WTC11 (cell line): ENCODE measurements around the gene SLC51B. TPM values are rescaled to one million over a fixed set of nuclear protein-coding genes. Genes with fewer than 3 reads are reported as not detected.

ENCODE experiments used
- ATAC-seq: fragments of 200-7000 bp; cut with Tn5 transposase; 2 replicates; pipeline ENCODE4 v1.10.0; 2021; ENCODE audit warnings: mild to moderate bottlenecking, moderate library complexity
- CTCF ChIA-PET: fragments of 300-600 bp; sonication (Branson Sonifier 250); formaldehyde crosslinking; loops from one replicate; lab custom pipeline; 2021; ENCODE audit warnings: antibody characterized with exemption; lab: Charles Lee
- POLR2A ChIA-PET: fragments of 350-600 bp; sonication (Branson Sonifier 250); formaldehyde crosslinking; loops from one replicate; lab custom pipeline; 2021; ENCODE audit warnings: antibody characterized with exemption; lab: Charles Lee
- DNase-seq: peaks from one replicate; pipeline ENCODE4 v3.0.0; 2021; ENCODE audit warnings: low spot score
- H3K27ac Mint-ChIP-seq: 2 replicates; pipeline ENCODE4 v1.8.0; 2021; ENCODE audit warnings: mixed read lengths
- H3K27me3 Mint-ChIP-seq: 2 replicates; pipeline ENCODE4 v1.8.0; 2021; ENCODE audit warnings: low read depth, mild to moderate bottlenecking, moderate library complexity, mixed read lengths
- H3K36me3 Mint-ChIP-seq: 2 replicates; pipeline ENCODE4 v1.8.0; 2021; ENCODE audit warnings: mixed read lengths
- H3K4me1 Mint-ChIP-seq: 2 replicates; pipeline ENCODE4 v1.8.0; 2022; ENCODE audit warnings: mixed read lengths
- H3K4me3 Mint-ChIP-seq: 2 replicates; pipeline ENCODE4 v1.8.0; 2021; ENCODE audit warnings: mild to moderate bottlenecking, moderate library complexity, mixed read lengths
- H3K9me3 Mint-ChIP-seq: 2 replicates; pipeline ENCODE4 v1.8.0; 2021; ENCODE audit warnings: mixed read lengths
- GTF2I ChIP-seq: fragments of 250-450 bp; sonication (Bioruptor Pico); conservative IDR thresholded peaks from 2 replicates; pipeline ENCODE4 v1.4.0; 2021; ENCODE audit warnings: mild to moderate bottlenecking
- KAT7 ChIP-seq: sonication (generic); formaldehyde crosslinking; IDR thresholded peaks from 2 replicates; pipeline ENCODE4 v1.8.1; 2023; ENCODE audit warnings: missing genetic modification reagents, mild to moderate bottlenecking, borderline replicate concordance
- NR1H2 ChIP-seq: sonication (generic); formaldehyde crosslinking; IDR thresholded peaks from 2 replicates; pipeline ENCODE4 v1.9.0; 2021; ENCODE audit warnings: mild to moderate bottlenecking, moderate library complexity, missing genetic modification reagents
- ZNF121 ChIP-seq: sonication (generic); formaldehyde crosslinking; IDR thresholded peaks from 2 replicates; pipeline ENCODE4 v1.8.0; 2023; ENCODE audit warnings: missing genetic modification reagents
- ZNF671 ChIP-seq: fragments of 250-450 bp; sonication (Bioruptor Pico); IDR thresholded peaks from 2 replicates; pipeline ENCODE4 v1.8.0; 2021; ENCODE audit warnings: mild to moderate bottlenecking
- total RNA-seq: library from RNA; stranded (reverse); gene quantifications from 3 replicates; pipeline ENCODE4 v1.2.3, GENCODE V29; 2021
- TF ChIP-seq, protein P1 (sequence below): sonication (generic); formaldehyde crosslinking; IDR thresholded peaks from 2 replicates; pipeline ENCODE4 v1.8.1; 2023; ENCODE audit warnings: mild to moderate bottlenecking, missing genetic modification reagents
- TF ChIP-seq, protein P2 (sequence below): sonication (generic); formaldehyde crosslinking; IDR thresholded peaks from 2 replicates; pipeline ENCODE4 v1.8.0; 2023; ENCODE audit warnings: missing genetic modification reagents
- TF ChIP-seq, protein P3 (sequence below): sonication (generic); formaldehyde crosslinking; IDR thresholded peaks from 2 replicates; pipeline ENCODE4 v1.8.0; 2023; ENCODE audit warnings: missing genetic modification reagents, mild to moderate bottlenecking, borderline replicate concordance
- TF ChIP-seq, protein P4 (sequence below): fragments of 250-450 bp; sonication (Bioruptor Pico); IDR thresholded peaks from 2 replicates; pipeline ENCODE4 v1.9.0; 2021; ENCODE audit warnings: mild to moderate bottlenecking, borderline replicate concordance
- TF ChIP-seq, protein P5 (sequence below): sonication (generic); formaldehyde crosslinking; IDR thresholded peaks from 2 replicates; pipeline ENCODE4 v1.8.1; 2022; ENCODE audit warnings: low read depth, mild to moderate bottlenecking, moderate library complexity, missing genetic modification reagents, borderline replicate concordance

SLC51B gene
- total RNA-seq, 1 experiment from 2014 or later: not detected

DNA sequence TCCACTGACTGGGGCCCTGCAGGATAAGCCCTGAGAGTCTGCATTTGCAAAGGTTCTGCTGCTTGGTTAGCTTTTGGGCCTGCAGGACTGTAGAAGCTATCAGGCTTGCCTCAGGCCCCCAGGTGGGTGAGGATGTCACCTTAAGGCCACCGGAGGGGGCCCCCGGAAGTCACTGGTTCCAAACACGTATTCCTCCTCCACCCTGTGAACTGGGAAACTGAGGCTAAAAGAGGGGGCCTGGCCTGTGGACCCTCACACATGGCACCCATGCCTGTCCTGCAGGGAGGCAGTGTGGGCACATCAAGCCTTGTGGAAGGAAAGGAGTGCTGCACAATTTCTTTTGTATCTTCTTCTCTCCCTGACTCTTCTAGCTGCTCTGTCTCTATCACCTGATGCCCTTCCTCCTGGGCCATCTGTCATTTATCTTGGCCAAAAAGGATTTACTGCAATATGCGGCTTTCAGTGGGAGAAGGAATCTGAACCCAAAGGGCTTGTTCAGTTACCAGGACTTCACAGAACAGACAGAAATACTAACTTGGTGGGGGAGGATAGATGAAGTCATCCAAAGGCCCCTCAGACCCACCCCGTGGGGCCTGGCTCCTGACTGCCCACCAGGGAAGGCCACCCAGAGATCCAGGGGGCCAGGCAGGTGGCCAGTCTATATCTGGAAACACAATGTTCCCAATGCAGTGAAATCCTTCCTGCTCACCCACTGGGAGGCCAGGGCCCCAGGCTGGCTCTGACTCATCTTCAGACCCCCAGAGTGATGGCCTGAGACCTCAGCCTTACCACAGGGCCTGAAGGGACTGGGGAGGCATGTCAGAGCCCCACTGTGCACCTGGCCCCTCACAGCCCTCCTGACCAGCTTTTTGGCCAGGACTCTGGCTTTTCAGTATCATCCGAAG is 51.5 kb downstream of the SLC51B start:
- ChIA-PET CTCF (interaction anchor here (1.2 to 2.1 kb wide), 2 partner anchors 10 to 13 kb away, joined by 4 to 5 read pairs; no protein-coding TSS in a partner anchor), POLR2A (no interaction called here)

DNA sequence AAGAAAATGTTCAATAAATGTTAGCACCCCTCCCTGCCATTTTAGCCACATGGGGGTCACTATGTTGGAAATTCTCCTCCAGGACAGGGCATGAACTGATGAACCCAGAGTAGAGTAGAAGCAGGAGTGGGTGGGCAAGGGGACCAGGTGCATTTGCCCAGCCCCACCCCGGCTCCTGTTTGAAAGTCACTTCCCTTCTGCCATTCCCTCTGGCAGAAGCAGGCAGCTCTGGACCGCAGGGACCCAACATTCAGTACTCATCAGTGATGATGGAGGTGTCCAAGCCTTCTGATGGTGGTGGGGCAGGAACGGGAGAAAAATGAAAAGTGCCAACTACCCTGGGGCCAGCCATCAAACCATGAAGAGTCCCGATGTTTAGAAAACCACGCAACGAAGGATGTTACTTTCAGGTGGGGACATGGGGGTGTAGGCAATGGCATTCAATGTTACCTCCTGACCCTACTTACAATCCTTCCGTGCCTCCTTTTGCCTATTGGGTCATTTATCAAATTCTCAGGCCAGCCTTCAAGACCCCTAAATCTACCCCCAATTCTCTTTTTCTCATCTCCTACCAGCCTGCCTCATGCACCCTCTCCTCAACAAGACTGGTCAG is 52.6 kb downstream of the SLC51B start:
- H3K4me3 Mint-ChIP-seq: no peak overlapping the region
- H3K27ac Mint-ChIP-seq: no peak overlapping the region
- H3K4me1 Mint-ChIP-seq: peaks cover 2% of the 10 kb centered on the region
- POLR2A ChIA-PET: no interaction called here
- peaks cover 4% of the 10 kb centered on the region for H3K27me3 Mint-ChIP-seq
- H3K9me3 Mint-ChIP-seq: no peaks in the 10 kb centered on the region
- H3K36me3 Mint-ChIP-seq: no peaks in the 10 kb centered on the region
- DNase-seq: no peak
- TF ChIP-seq GTF2I (CRISPR knock-in tag) (no peak), ZNF121 (CRISPR knock-in tag) (no peak), ZNF671 (CRISPR knock-in tag) (no peak), NR1H2 (no peak), KAT7 (CRISPR knock-in tag) (no peak)
- TF ChIP-seq, protein P1, sequence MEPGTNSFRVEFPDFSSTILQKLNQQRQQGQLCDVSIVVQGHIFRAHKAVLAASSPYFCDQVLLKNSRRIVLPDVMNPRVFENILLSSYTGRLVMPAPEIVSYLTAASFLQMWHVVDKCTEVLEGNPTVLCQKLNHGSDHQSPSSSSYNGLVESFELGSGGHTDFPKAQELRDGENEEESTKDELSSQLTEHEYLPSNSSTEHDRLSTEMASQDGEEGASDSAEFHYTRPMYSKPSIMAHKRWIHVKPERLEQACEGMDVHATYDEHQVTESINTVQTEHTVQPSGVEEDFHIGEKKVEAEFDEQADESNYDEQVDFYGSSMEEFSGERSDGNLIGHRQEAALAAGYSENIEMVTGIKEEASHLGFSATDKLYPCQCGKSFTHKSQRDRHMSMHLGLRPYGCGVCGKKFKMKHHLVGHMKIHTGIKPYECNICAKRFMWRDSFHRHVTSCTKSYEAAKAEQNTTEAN (CRISPR knock-in tag): no peak
- TF ChIP-seq, protein P2, sequence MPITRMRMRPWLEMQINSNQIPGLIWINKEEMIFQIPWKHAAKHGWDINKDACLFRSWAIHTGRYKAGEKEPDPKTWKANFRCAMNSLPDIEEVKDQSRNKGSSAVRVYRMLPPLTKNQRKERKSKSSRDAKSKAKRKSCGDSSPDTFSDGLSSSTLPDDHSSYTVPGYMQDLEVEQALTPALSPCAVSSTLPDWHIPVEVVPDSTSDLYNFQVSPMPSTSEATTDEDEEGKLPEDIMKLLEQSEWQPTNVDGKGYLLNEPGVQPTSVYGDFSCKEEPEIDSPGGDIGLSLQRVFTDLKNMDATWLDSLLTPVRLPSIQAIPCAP (CRISPR knock-in tag): no peak
- TF ChIP-seq, protein P3, sequence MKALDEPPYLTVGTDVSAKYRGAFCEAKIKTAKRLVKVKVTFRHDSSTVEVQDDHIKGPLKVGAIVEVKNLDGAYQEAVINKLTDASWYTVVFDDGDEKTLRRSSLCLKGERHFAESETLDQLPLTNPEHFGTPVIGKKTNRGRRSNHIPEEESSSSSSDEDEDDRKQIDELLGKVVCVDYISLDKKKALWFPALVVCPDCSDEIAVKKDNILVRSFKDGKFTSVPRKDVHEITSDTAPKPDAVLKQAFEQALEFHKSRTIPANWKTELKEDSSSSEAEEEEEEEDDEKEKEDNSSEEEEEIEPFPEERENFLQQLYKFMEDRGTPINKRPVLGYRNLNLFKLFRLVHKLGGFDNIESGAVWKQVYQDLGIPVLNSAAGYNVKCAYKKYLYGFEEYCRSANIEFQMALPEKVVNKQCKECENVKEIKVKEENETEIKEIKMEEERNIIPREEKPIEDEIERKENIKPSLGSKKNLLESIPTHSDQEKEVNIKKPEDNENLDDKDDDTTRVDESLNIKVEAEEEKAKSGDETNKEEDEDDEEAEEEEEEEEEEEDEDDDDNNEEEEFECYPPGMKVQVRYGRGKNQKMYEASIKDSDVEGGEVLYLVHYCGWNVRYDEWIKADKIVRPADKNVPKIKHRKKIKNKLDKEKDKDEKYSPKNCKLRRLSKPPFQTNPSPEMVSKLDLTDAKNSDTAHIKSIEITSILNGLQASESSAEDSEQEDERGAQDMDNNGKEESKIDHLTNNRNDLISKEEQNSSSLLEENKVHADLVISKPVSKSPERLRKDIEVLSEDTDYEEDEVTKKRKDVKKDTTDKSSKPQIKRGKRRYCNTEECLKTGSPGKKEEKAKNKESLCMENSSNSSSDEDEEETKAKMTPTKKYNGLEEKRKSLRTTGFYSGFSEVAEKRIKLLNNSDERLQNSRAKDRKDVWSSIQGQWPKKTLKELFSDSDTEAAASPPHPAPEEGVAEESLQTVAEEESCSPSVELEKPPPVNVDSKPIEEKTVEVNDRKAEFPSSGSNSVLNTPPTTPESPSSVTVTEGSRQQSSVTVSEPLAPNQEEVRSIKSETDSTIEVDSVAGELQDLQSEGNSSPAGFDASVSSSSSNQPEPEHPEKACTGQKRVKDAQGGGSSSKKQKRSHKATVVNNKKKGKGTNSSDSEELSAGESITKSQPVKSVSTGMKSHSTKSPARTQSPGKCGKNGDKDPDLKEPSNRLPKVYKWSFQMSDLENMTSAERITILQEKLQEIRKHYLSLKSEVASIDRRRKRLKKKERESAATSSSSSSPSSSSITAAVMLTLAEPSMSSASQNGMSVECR (CRISPR knock-in tag): no peak
- CTCF ChIA-PET: no interaction called here
- no peak for ATAC-seq

More for the DNA sequence above, 51.5 kb downstream of the SLC51B start:
- no peak for DNase-seq
- H3K4me1 Mint-ChIP-seq: peaks cover 1% of the 10 kb centered on the region
- no peaks in the 10 kb centered on the region for H3K27me3 Mint-ChIP-seq
- H3K9me3 Mint-ChIP-seq: no peaks in the 10 kb centered on the region
- H3K36me3 Mint-ChIP-seq: no peaks in the 10 kb centered on the region
- ATAC-seq: no peak
- no peak overlapping the region for H3K27ac Mint-ChIP-seq
- TF ChIP-seq, protein P4, sequence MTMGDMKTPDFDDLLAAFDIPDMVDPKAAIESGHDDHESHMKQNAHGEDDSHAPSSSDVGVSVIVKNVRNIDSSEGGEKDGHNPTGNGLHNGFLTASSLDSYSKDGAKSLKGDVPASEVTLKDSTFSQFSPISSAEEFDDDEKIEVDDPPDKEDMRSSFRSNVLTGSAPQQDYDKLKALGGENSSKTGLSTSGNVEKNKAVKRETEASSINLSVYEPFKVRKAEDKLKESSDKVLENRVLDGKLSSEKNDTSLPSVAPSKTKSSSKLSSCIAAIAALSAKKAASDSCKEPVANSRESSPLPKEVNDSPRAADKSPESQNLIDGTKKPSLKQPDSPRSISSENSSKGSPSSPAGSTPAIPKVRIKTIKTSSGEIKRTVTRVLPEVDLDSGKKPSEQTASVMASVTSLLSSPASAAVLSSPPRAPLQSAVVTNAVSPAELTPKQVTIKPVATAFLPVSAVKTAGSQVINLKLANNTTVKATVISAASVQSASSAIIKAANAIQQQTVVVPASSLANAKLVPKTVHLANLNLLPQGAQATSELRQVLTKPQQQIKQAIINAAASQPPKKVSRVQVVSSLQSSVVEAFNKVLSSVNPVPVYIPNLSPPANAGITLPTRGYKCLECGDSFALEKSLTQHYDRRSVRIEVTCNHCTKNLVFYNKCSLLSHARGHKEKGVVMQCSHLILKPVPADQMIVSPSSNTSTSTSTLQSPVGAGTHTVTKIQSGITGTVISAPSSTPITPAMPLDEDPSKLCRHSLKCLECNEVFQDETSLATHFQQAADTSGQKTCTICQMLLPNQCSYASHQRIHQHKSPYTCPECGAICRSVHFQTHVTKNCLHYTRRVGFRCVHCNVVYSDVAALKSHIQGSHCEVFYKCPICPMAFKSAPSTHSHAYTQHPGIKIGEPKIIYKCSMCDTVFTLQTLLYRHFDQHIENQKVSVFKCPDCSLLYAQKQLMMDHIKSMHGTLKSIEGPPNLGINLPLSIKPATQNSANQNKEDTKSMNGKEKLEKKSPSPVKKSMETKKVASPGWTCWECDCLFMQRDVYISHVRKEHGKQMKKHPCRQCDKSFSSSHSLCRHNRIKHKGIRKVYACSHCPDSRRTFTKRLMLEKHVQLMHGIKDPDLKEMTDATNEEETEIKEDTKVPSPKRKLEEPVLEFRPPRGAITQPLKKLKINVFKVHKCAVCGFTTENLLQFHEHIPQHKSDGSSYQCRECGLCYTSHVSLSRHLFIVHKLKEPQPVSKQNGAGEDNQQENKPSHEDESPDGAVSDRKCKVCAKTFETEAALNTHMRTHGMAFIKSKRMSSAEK (CRISPR knock-in tag): no peak
- TF ChIP-seq, protein P5, sequence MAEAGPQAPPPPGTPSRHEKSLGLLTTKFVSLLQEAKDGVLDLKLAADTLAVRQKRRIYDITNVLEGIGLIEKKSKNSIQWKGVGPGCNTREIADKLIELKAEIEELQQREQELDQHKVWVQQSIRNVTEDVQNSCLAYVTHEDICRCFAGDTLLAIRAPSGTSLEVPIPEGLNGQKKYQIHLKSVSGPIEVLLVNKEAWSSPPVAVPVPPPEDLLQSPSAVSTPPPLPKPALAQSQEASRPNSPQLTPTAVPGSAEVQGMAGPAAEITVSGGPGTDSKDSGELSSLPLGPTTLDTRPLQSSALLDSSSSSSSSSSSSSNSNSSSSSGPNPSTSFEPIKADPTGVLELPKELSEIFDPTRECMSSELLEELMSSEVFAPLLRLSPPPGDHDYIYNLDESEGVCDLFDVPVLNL: no peak
- TF ChIP-seq, protein P2 (CRISPR knock-in tag): no peak
- H3K4me3 Mint-ChIP-seq: no peak overlapping the region
